Liver (tissue), 3 donors: ENCODE results near the gene CWC22.

ENCODE experiments used
- CTCF ChIP-seq: fragments of 150-350 bp; IDR thresholded peaks from 2 replicates; pipeline ENCODE4 v1.5.1; 2017; ENCODE audit warnings: improper control_type of control experiment, low read depth, low read length; ENCODE audit not compliant: missing input control
- GABPA ChIP-seq, 2 donors: IDR thresholded peaks in 1 of 2; conservative IDR thresholded peaks in 1 of 2; 2 replicates each; pipeline ENCODE4 v1.6.1; 2016; ENCODE audit warnings: antibody characterized with exemption in 2 of 2, mild to moderate bottlenecking in 1 of 2, moderate library complexity in 1 of 2
- HNF4G ChIP-seq: IDR thresholded peaks from 2 replicates; pipeline ENCODE4 v1.6.1; 2016; ENCODE audit warnings: antibody characterized with exemption
- MAX ChIP-seq: IDR thresholded peaks from 2 replicates; pipeline ENCODE4 v1.6.1; 2016; ENCODE audit warnings: antibody characterized with exemption
- RAD21 ChIP-seq, 2 donors: IDR thresholded peaks; 2 replicates each; pipeline ENCODE4 v1.6.1; 2016; ENCODE audit warnings: antibody characterized with exemption in 2 of 2, mild to moderate bottlenecking in 2 of 2
- REST ChIP-seq: IDR thresholded peaks from 2 replicates; pipeline ENCODE4 v1.6.1; 2016; ENCODE audit warnings: antibody characterized with exemption, mild to moderate bottlenecking
- SP1 ChIP-seq: IDR thresholded peaks from 2 replicates; pipeline ENCODE4 v1.6.1; 2018; ENCODE audit warnings: antibody characterized with exemption, mild to moderate bottlenecking
- YY1 ChIP-seq: IDR thresholded peaks from 2 replicates; pipeline ENCODE4 v1.6.1; 2016; ENCODE audit warnings: antibody characterized with exemption, mild to moderate bottlenecking
- donor health status: healthy.
- donor health status: healthy.

- TF ChIP-seq CTCF = no peak
- TF ChIP-seq HNF4G = no peak
- TF ChIP-seq YY1 = no peak
- TF ChIP-seq RAD21 (IDR thresholded peaks at IDR 0.05) = no peak
- no peak for TF ChIP-seq GABPA (IDR thresholded peaks at IDR 0.05 in 1 of 2, conservative IDR thresholded peaks at IDR 0.05 in 1 of 2)
- TF ChIP-seq MAX = no peak
- no peak for TF ChIP-seq REST
- no peak for TF ChIP-seq SP1
Observed at GRCh38 chr2:179963626-179964025, 43.5 kb downstream of the CWC22 start.
